Mesothelial cell of epicardium (in vitro differentiated cells): ENCODE data around the gene FADS1. TPM values are rescaled to one million over a fixed set of nuclear protein-coding genes. Genes with fewer than 3 reads are reported as not detected.
A peak's percentile ranks its signal among the peaks of the same experiment; 100 is the strongest.

Experiments
- DNase-seq, 2 experiments: peaks; one replicate each; pipeline ENCODE4 v3.0.0; 2021; ENCODE audit warnings: low spot score in 2 of 2; ENCODE audit not compliant: unreplicated experiment in 2 of 2
- H3K27ac Mint-ChIP-seq: 2 replicates; pipeline ENCODE4 v1.8.0; 2021; ENCODE audit warnings: mixed read lengths
- H3K27me3 Mint-ChIP-seq: 2 replicates; pipeline ENCODE4 v1.8.0; 2021; ENCODE audit warnings: low read depth, mixed read lengths
- H3K36me3 Mint-ChIP-seq: 2 replicates; pipeline ENCODE4 v1.8.0; 2021; ENCODE audit warnings: mixed read lengths
- H3K4me1 Mint-ChIP-seq: 2 replicates; pipeline ENCODE4 v1.8.0; 2021; ENCODE audit warnings: mixed read lengths
- H3K4me3 Mint-ChIP-seq: 2 replicates; pipeline ENCODE4 v1.8.0; 2021; ENCODE audit warnings: mild to moderate bottlenecking, moderate library complexity, mixed read lengths
- H3K9me3 Mint-ChIP-seq: 2 replicates; pipeline ENCODE4 v1.8.0; 2021; ENCODE audit warnings: mixed read lengths
- CTCF ChIP-seq: fragments of 200-600 bp; sonication (generic); IDR thresholded peaks from one replicate; pipeline ENCODE4 v1.5.0; 2021; ENCODE audit warnings: antibody characterized with exemption; ENCODE audit not compliant: unreplicated experiment
- total RNA-seq: library from RNA; stranded (reverse); gene quantifications from 3 replicates; pipeline ENCODE4 v1.2.1, GENCODE V29; 2021

The FADS1 gene
- total RNA-seq, 1 donor from 2014 or later, result 115 TPM

DNA sequence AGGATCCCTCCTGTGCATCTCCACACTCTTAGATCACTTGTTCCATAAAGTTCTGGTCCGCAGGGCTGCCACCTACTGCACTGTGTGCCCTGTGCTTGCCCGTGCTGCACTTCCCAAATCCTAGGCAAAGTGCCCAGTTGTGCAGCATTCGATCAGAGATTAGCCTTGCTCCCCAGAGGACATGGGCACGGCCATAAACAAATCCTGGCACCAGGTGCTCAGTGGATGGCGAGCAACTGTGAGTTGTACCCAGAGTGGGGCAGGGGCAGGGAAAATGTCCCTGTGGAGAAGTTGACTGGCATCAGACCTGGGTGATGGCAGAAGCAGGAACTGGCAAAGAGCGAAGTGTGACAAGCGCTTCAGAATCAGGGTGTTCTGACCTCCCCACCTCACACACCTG is 16.0 kb upstream of the FADS1 start:
- H3K9me3 Mint-ChIP-seq, result no peaks in the 10 kb centered on the region
- H3K27ac Mint-ChIP-seq, result peak overlapping the region; percentile 90
- no peaks in the 10 kb centered on the region for H3K27me3 Mint-ChIP-seq
- DNase-seq, result no peak
- H3K4me1 Mint-ChIP-seq, result peaks cover 59% of the 10 kb centered on the region
- TF ChIP-seq CTCF, result no peak
- H3K36me3 Mint-ChIP-seq, result peaks cover 2% of the 10 kb centered on the region
- H3K4me3 Mint-ChIP-seq, result no peak overlapping the region

- Mint-ChIP-seq H3K4me3 (peak overlapping the region; percentile 52), H3K4me1 (peaks cover 60% of the 10 kb centered on the region), H3K27ac (peak overlapping the region; percentile 94), H3K36me3 (peaks cover 2% of the 10 kb centered on the region), H3K9me3 (no peaks in the 10 kb centered on the region), H3K27me3 (no peaks in the 10 kb centered on the region)
- DNase-seq, result no peak
- TF ChIP-seq CTCF, result no peak
Measured at GRCh38 chr11:61832207-61832606, 15.4 kb upstream of the FADS1 start.

DNA sequence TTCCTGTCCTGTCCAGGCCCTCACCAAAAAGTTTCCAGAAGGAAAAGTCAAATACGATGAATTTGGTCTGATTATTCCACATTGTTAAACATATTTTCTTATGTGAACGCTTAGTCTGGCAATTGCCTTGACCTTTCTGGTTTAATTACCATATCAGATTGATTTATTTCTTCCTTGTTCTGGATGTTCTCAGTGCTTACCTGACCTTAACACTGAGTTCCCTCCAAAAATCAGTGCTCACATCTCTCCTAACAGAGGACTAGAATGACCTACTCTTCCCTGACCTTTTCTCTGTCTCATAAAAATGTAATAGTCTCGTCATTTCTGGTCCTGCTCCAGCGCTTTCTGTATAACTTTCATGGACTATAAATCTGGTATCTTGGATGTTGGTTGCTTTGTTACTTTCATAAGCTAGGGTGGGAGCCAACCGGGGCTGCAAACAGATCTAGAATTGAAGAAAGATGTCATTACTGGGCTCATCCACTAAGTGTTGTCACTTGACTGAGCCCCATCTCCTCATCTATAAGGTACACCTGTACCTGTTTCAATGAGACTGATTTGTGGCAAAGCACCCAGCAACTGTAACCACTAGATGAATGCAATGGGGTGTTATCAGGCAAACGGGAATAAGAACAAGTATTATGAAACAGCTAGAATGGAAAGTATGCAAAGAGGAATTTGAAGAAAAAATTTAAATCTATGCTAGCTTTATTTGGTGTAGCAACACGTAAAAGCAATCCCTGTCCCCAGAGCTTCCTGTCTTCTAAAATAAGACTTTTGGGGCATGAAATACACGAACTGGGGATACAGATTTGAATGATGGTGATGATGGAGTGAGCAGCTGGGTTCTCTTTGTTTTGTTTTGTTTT is 13.7 kb upstream of the FADS1 start:
- Mint-ChIP-seq H3K27me3 (no peaks in the 10 kb centered on the region), H3K27ac (peak overlapping the region; percentile 94), H3K4me3 (peak overlapping the region; percentile 89), H3K36me3 (peaks cover 2% of the 10 kb centered on the region), H3K9me3 (no peaks in the 10 kb centered on the region), H3K4me1 (peaks cover 65% of the 10 kb centered on the region)
- no peak for DNase-seq
- TF ChIP-seq CTCF, result no peak

DNA sequence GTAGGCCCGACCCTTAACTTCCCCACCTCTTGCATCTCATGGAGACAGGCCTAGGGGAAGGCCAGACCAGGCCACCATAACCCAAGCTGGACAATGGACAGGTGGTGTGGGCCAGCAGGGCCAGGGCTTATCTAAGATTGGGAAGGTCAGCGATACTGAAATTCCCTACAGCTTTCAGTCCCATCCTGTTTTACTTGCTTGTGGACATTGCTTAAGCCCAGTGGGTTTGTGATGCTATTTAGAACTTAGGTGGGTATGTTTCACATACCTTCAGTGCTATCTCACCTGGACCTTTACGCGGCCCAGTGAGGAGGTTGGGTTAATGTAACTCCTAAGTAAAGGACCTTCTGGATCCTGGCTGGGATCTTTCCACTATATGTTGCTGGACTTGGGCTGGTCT is 13.0 kb upstream of the FADS1 start:
- H3K4me3 Mint-ChIP-seq, result peak overlapping the region; percentile 89
- DNase-seq, result no peak
- peaks cover 61% of the 10 kb centered on the region for H3K4me1 Mint-ChIP-seq
- no peak for TF ChIP-seq CTCF
- H3K27ac Mint-ChIP-seq, result peak overlapping the region; percentile 94
- H3K36me3 Mint-ChIP-seq, result peaks cover 2% of the 10 kb centered on the region
- no peaks in the 10 kb centered on the region for H3K9me3 Mint-ChIP-seq
- no peaks in the 10 kb centered on the region for H3K27me3 Mint-ChIP-seq

- Mint-ChIP-seq H3K27ac (peak overlapping the region; percentile 95), H3K4me1 (peaks cover 53% of the 10 kb centered on the region)
- DNase-seq, result peak; percentile 48 to 72
Measured at GRCh38 chr11:61828629-61829407, 12.0 kb upstream of the FADS1 start.

More at GRCh38 chr11:61828629-61829407, 12.0 kb upstream of the FADS1 start:
- Mint-ChIP-seq H3K36me3 (peaks cover 2% of the 10 kb centered on the region), H3K27me3 (no peaks in the 10 kb centered on the region), H3K4me3 (peak overlapping the region; percentile 89), H3K9me3 (no peaks in the 10 kb centered on the region)
- no peak for TF ChIP-seq CTCF
